ENCODE measurements around the gene SEMA6B.

SEMA6B gene

DNA sequence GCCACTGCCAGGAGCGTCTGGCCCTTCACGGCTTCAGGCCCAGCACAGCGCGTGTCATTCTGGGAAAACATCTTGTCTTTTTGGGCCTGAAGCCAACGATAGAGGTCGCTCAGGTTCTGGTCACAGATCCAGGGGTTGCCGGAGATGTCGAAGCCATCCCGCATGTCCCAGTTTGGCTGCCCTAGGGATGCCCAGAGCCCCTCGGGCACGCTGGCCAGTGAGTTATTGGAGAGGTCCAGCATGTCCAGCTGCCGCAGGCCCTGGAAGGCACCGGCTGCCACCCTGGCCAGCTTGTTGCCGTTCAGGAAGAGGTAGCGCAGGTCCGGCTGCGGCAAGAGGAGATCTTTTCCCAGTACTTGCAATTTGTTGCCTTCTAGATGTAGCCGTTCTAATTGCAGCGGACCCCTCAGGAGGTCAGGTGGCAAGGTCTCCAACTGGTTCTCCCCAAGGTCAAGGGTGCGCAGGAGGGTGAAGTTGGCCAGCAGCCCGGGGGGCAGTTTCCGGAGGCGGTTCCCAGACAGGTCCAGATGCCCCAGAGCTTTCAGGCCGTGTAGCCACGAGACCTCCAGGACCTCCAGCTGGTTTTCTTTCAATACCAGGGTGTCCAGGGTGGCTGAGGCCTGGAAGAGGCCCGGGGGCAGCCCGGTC lies 21.4 kb downstream of the SEMA6B start:
- no peak for TF ChIP-seq CTCF (conservative IDR thresholded peaks at IDR 0.05; ENCODE audit: low read depth, low read length)
- DNase-seq (ENCODE audit: low read depth) = no peak
- H3K4me3 ChIP-seq (ENCODE audit: low read length) = no peak overlapping the region

- no peak for DNase-seq (ENCODE audit: low read depth)
- no peak overlapping the region for H3K4me3 ChIP-seq (ENCODE audit: low read length)
- no peak for TF ChIP-seq CTCF (conservative IDR thresholded peaks at IDR 0.05; ENCODE audit: low read depth, low read length)
Measured at GRCh38 chr19:4536798-4537197, 22.7 kb downstream of the SEMA6B start.

DNA sequence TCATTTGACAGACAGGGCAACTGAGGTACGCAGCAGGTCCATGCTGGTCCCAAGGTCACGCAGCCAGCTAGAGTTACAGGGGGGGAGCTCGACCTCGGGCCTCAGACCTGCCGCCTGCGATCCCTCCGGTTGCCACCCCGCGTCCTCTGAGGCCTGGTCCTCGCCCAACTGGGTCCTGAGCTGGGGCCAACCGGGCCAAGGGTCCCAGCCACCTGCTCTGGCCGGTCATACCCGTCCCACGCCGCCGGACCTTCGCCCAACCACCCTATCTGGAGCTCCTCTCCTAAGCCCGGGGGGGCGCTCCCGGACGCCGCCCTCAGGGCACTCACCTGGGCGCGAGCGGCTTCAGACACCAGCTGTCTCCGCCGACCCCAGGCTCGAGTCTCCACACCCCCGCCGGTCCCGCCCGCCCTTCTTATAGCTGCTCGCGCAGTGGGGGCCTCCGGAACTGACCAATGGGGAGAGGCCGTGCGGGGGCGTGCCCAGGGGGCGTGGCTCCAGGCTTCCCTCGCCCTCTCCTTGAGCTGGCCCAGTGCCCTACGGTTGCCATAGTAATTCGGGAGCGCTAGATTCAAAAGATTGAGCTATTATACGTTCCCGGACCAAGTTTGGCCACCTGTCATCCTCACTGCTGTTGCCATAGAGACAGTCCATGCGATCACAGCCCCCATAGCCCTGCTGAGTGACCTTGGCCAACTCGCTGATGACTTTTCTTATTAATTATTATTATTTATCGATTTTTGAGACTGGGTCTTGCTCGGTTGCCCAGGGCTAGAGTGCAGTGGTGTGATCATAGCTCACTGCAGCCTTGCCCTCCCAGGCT lies 24.4 kb downstream of the SEMA6B start, which contains the start of gene PLIN5:
PLIN5 (minus strand) TSS at position 389 of the 823 bp plus-strand sequence. CDS start 1,150 bp downstream, outside the sequence.
- DNase-seq (ENCODE audit: low read depth) = peak; percentile 20
- H3K4me3 ChIP-seq (ENCODE audit: low read length) = peak within 1 kb of the TSS; percentile 22
- no peak for TF ChIP-seq CTCF (conservative IDR thresholded peaks at IDR 0.05; ENCODE audit: low read depth, low read length)

DNA sequence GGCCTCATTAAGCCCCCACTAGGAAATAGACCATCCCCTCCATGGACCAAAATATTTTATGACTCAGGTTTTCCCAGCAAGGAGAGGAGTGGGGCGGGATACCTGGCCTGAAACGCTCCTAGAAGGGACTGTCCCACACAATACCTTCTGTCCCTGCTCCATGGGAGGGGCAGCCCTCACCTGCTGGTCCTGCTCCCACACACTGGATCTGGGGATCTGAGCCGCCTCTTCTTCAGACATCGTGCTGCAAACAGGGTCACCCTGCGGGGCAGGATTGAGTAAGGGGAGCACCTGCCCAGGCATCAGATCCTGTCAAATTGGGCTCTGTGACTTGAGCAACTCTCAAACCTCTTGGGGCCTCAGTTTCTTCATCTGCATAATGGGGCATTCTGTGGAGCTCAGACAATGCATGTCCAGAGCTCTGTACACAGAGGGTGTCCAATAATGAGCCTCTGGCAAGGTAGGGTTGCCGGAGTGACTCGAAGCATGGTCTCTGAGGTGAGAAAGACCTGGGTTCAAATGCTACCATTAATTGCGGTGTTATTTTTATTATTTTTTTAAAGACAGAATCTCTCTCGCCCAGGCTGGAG lies 25.6 kb downstream of the SEMA6B start:
- no peak for TF ChIP-seq CTCF (conservative IDR thresholded peaks at IDR 0.05; ENCODE audit: low read depth, low read length)
- no peak overlapping the region for H3K4me3 ChIP-seq (ENCODE audit: low read length)
- no peak for DNase-seq (ENCODE audit: low read depth)

GRCh38 chr19:4533334-4533733 lies 26.1 kb downstream of the SEMA6B start:
- H3K4me3 ChIP-seq (ENCODE audit: low read length) = no peak overlapping the region
- TF ChIP-seq CTCF (conservative IDR thresholded peaks at IDR 0.05; ENCODE audit: low read depth, low read length) = no peak

DNA sequence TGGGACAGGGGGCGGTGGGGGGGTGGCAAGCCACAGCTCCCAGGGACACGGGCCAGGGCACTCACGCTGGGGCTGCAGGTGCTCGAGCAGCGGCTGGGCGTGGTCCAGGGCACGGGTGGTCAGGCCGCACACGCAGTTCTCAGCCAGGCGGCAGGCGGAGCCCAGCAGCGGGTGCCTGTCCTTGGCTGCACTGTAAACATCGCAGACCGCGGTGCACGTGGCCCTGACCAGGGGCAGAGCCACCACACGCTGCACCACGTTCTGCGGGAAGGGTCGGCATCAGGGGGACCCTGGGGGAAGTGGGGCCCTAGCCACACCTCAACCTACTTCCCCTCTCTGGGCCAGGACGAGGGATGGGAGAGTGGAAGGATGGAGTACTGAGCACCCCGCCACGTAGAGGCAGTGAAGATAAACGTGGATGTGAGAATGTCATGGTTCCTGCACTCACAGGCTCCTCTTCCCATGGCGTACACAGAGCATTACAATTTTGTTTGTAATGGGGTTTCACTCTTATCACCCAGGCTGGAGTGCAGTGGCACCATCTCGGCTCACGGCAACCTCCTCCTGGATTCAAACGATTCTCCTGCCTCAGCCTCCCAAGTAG lies 27.8 kb downstream of the SEMA6B start:
- no peak for DNase-seq (ENCODE audit: low read depth)
- no peak overlapping the region for H3K4me3 ChIP-seq (ENCODE audit: low read length)
- TF ChIP-seq CTCF (conservative IDR thresholded peaks at IDR 0.05; ENCODE audit: low read depth, low read length) = no peak

More at GRCh38 chr19:4533334-4533733, 26.1 kb downstream of the SEMA6B start:
- DNase-seq (ENCODE audit: low read depth) = no peak
